GM12878 (cell line): ENCODE data around the gene HS3ST6. TPM values are rescaled to one million over a fixed set of nuclear protein-coding genes. Genes with fewer than 3 reads are reported as not detected.

Source experiments
- ATAC-seq: fragments of 200-7000 bp; cut with Tn5 transposase; 3 replicates; pipeline ENCODE4 v1.9.1; 2020; ENCODE audit warnings: mild to moderate bottlenecking, moderate library complexity
- BruUV-seq: library from RNA; stranded (reverse); fragments of 400-500 nt; replicated peaks from 2 replicates; lab custom pipeline; 2021; lab: Mats Ljungman, UMichigan
- CTCF ChIA-PET: fragments of 300-600 bp; sonication (Branson Sonifier 250); formaldehyde crosslinking; extraction: SDS; loops from one replicate; lab custom pipeline; 2021; ENCODE audit warnings: inconsistent platforms; lab: Yijun Ruan, JAX
- POLR2A ChIA-PET: fragments of 350-600 bp; formaldehyde crosslinking; extraction: SDS; loops from one replicate; lab custom pipeline; 2021; ENCODE audit warnings: inconsistent platforms; lab: Charles Lee
- RAD21 ChIA-PET: fragments of 300-600 bp; sonication (Branson Sonifier 250); formaldehyde crosslinking; loops from one replicate; lab custom pipeline; 2023; ENCODE audit warnings: antibody characterized with exemption; ENCODE audit not compliant: unreplicated experiment; lab: Charles Lee
- SMC1A ChIA-PET: fragments of 300-600 bp; sonication (Branson Sonifier 250); formaldehyde crosslinking; loops from one replicate; lab custom pipeline; 2023; ENCODE audit not compliant: unreplicated experiment, uncharacterized antibody; lab: Charles Lee
- DNase-seq: peaks from one replicate; pipeline ENCODE4 v3.0.0-alpha.2; 2011; ENCODE audit warnings: low read depth, low spot score
- FAIRE-seq: peaks from 3 replicates; lab custom pipeline; 2011; peaks lifted over from hg19 to GRCh38; lab: Jason Lieb, UNC
- H2AFZ ChIP-seq: 2 replicates; pipeline ENCODE4 v1.6.0; 2011; ENCODE audit warnings: low read depth, low read length, control low read depth; ENCODE audit not compliant: control insufficient read depth
- H3K27ac ChIP-seq: 2 replicates; pipeline ENCODE4 v1.5.1; 2011; ENCODE audit warnings: control low read depth; ENCODE audit not compliant: control insufficient read depth, insufficient read depth
- H3K27me3 ChIP-seq, 2 experiments: replicated peaks in 1 of 2; 2 replicates each; pipeline versions ENCODE4 v1.6.0 to v1.6.1; 2011; ENCODE audit warnings: low read length in 1 of 2; ENCODE audit not compliant: control insufficient read depth in 2 of 2, insufficient read depth in 2 of 2
- H3K36me3 ChIP-seq, 2 experiments: 2 replicates each; pipeline ENCODE4 v1.5.1; 2011; ENCODE audit warnings: low read length in 1 of 2; ENCODE audit not compliant: control insufficient read depth in 2 of 2, insufficient read depth in 2 of 2
- H3K4me1 ChIP-seq: 2 replicates; pipeline ENCODE4 v1.6.1; 2011; ENCODE audit warnings: mild to moderate bottlenecking, low read length, moderate library complexity, mixed read lengths; ENCODE audit not compliant: control insufficient read depth, insufficient read depth
- H3K4me2 ChIP-seq: 2 replicates; pipeline ENCODE4 v1.6.0; 2011; ENCODE audit warnings: control low read depth; ENCODE audit not compliant: control insufficient read depth, insufficient read depth
- H3K4me3 ChIP-seq: fragments of 200-600 bp; sonication (generic); 2 replicates; pipeline ENCODE4 v1.5.1; 2016
- H3K79me2 ChIP-seq: 2 replicates; pipeline ENCODE4 v1.6.0; 2011; ENCODE audit warnings: low read length; ENCODE audit not compliant: control insufficient read depth, insufficient read depth
- H3K9ac ChIP-seq: 2 replicates; pipeline ENCODE4 v1.8.0; 2011; ENCODE audit warnings: low read length, control low read depth, mixed read lengths; ENCODE audit not compliant: control insufficient read depth, insufficient read depth
- H3K9me3 ChIP-seq: replicated peaks from 3 replicates; pipeline ENCODE4 v1.5.1; 2011; ENCODE audit warnings: mild to moderate bottlenecking, low read length; ENCODE audit not compliant: control insufficient read depth, insufficient read depth
- H4K20me1 ChIP-seq: 2 replicates; pipeline ENCODE4 v1.6.0; 2011; ENCODE audit not compliant: control insufficient read depth, insufficient read depth
- ELK1 ChIP-seq: IDR thresholded peaks from 2 replicates; pipeline ENCODE4 v1.6.1; 2012; ENCODE audit warnings: low read depth, low read length, improper control_type of control experiment
- ESRRA ChIP-seq: IDR thresholded peaks from 2 replicates; pipeline ENCODE4 v1.6.1; 2012; ENCODE audit warnings: mild to moderate bottlenecking, low read length, improper control_type of control experiment
- EZH2 ChIP-seq: IDR thresholded peaks from 2 replicates; pipeline ENCODE4 v1.6.1; 2012; ENCODE audit warnings: low read depth, mild to moderate bottlenecking, control low read depth, inconsistent platforms, low read length, borderline replicate concordance; ENCODE audit not compliant: control insufficient read depth
- FOS ChIP-seq: IDR thresholded peaks from 3 replicates; pipeline ENCODE4 v1.6.1; 2011; ENCODE audit warnings: borderline replicate concordance; ENCODE audit not compliant: insufficient read length; ENCODE audit errors: extremely low read depth
- FOXK2 ChIP-seq: fragments of 450-650 bp; IDR thresholded peaks from 2 replicates; pipeline ENCODE4 v1.6.1; 2017; ENCODE audit warnings: mild to moderate bottlenecking, moderate library complexity
- IKZF1 ChIP-seq: fragments of 450-650 bp; conservative IDR thresholded peaks from 2 replicates; pipeline ENCODE4 v1.6.1; 2017; ENCODE audit warnings: antibody characterized with exemption, mild to moderate bottlenecking
- KDM1A ChIP-seq: fragments of 200-600 bp; sonication (generic); IDR thresholded peaks from 2 replicates; pipeline ENCODE4 v1.6.1; 2016; ENCODE audit warnings: borderline replicate concordance
- MLLT1 ChIP-seq: fragments of 450-650 bp; IDR thresholded peaks from 2 replicates; pipeline ENCODE4 v1.6.1; 2016; ENCODE audit warnings: mild to moderate bottlenecking
- MYB ChIP-seq: fragments of 150-350 bp; IDR thresholded peaks from 2 replicates; pipeline ENCODE4 v1.6.1; 2014; ENCODE audit warnings: mild to moderate bottlenecking, low read depth, low read length, borderline replicate concordance
- NFXL1 ChIP-seq: fragments of 450-650 bp; IDR thresholded peaks from 2 replicates; pipeline ENCODE4 v1.6.1; 2017; ENCODE audit warnings: antibody characterized with exemption, mild to moderate bottlenecking, borderline replicate concordance
- SUZ12 ChIP-seq: fragments of 200-600 bp; sonication (generic); IDR thresholded peaks from one replicate; pipeline ENCODE4 v1.6.1; 2018; ENCODE audit warnings: antibody characterized with exemption, mild to moderate bottlenecking; ENCODE audit not compliant: unreplicated experiment
- YY1 ChIP-seq: IDR thresholded peaks from 2 replicates; pipeline ENCODE4 v1.6.1; 2011; ENCODE audit warnings: low read depth, mild to moderate bottlenecking, low read length
- whole genome bisulfite sequencing: methylation state at CpG from one replicate; pipeline ENCODE4 v1.1.6; 2016; ENCODE audit warnings: low lambda C conversion rate; ENCODE audit not compliant: insufficient replicate concordance, insufficient coverage; ENCODE audit errors: missing lambda C conversion rate; 5-methylcytosine and 5-hydroxymethylcytosine counted together
- in situ Hi-C: fragments of 300-500 bp; cut with MboI; formaldehyde crosslinking; loops from 9 replicates; pipeline ENCODE4 v1.14.3; 2018; ENCODE audit warnings: mixed read lengths
- intact Hi-C: fragments of 100-400 bp; cut with micrococcal nuclease; formaldehyde crosslinking; loops from one replicate; pipeline ENCODE4 v1.14.2; 2022; ENCODE audit not compliant: unreplicated experiment
- polyA plus RNA-seq, 11 experiments: library from polyadenylated mRNA; depleted of rRNA in 4 of 11; unstranded in 6 of 11; stranded (reverse) in 5 of 11; fragments of >200 nt; fragmentation: Nextera tagmentation in 4 of 11; fragmentation: Illumina TruSeq in 1 of 11; extraction: Ambion mirVana in 4 of 11; extraction: Trizol in 1 of 11; gene quantifications; 1 replicate in 1 of 11; 2 replicates in 10 of 11; pipeline versions ENCODE4 v1.2.1 to v1.2.3, GENCODE V29; 2011 to 2016; ENCODE audit warnings: inconsistent platforms in 2 of 11, missing spikeins in 2 of 11, low read depth in 1 of 11
- total RNA-seq, 4 experiments: library from RNA; depleted of rRNA in 3 of 4; stranded (reverse); fragments of >200 nt in 3 of 4; fragmentation: Illumina TruSeq in 1 of 4; extraction: Trizol in 1 of 4; gene quantifications; 2 replicates each; pipeline versions ENCODE4 v1.2.1 to v1.2.3, GENCODE V29; 2013 to 2021
- TF ChIP-seq, protein P1 (sequence below): fragments of 450-650 bp; formaldehyde crosslinking; IDR thresholded peaks from 2 replicates; pipeline ENCODE4 v1.5.0; 2022; ENCODE audit warnings: mild to moderate bottlenecking, missing genetic modification characterization
- TF ChIP-seq, protein P2 (sequence below): IDR thresholded peaks from 2 replicates; pipeline ENCODE4 v1.6.1; 2012; ENCODE audit warnings: low read length, inconsistent platforms

Gene HS3ST6
- total and polyA plus RNA-seq, 10 of the 15 experiments (the other 5 are each of a cell fraction or from before 2014, with no cell fraction given): not detected

GRCh38 chr16:1911467-1912214 is 6.6 kb downstream of the HS3ST6 start (continued):
- TF ChIP-seq, protein P1, sequence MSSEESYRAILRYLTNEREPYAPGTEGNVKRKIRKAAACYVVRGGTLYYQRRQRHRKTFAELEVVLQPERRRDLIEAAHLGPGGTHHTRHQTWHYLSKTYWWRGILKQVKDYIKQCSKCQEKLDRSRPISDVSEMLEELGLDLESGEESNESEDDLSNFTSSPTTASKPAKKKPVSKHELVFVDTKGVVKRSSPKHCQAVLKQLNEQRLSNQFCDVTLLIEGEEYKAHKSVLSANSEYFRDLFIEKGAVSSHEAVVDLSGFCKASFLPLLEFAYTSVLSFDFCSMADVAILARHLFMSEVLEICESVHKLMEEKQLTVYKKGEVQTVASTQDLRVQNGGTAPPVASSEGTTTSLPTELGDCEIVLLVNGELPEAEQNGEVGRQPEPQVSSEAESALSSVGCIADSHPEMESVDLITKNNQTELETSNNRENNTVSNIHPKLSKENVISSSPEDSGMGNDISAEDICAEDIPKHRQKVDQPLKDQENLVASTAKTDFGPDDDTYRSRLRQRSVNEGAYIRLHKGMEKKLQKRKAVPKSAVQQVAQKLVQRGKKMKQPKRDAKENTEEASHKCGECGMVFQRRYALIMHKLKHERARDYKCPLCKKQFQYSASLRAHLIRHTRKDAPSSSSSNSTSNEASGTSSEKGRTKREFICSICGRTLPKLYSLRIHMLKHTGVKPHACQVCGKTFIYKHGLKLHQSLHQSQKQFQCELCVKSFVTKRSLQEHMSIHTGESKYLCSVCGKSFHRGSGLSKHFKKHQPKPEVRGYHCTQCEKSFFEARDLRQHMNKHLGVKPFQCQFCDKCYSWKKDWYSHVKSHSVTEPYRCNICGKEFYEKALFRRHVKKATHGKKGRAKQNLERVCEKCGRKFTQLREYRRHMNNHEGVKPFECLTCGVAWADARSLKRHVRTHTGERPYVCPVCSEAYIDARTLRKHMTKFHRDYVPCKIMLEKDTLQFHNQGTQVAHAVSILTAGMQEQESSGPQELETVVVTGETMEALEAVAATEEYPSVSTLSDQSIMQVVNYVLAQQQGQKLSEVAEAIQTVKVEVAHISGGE (CRISPR knock-in tag): no peak
- no peak for TF ChIP-seq NFXL1
- TF ChIP-seq ESRRA: no peak

DNA sequence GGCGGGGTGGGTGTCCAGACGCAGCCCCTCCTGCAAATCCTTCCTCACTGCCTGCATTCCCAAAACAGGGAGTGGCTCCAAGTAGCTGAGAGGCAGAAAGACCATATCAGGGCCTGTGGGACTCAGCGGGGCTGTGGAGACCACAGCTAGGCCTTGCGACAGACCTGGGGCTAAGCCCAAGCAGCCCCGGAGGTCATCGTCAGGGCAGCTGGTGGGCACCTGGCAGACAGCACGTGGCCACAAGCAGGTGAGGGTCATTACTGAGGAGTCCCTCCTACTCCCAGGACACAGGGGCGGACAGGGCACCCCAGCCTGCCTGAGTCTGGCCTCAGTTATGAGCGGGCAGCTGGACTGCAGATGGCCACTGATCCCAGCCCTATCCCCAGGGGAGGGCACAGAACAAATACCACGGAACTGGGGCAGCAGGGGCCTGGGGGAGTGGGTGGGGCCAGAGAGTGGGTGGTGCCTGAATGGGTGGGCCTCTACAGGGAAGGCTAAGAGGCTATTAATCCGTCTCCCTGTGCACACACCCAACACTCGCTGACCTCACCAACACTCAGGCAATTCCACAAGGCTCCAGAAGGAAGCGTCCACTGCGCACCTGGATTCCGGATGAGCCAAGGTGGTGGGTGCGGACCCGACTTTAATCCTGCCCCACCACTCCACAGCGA is 8.5 kb downstream of the HS3ST6 start:
- RAD21 ChIA-PET: no interaction called here
- BruUV-seq: no TSS peak
- H3K79me2 ChIP-seq: no peaks in the 10 kb centered on the region
- FAIRE-seq (no peak), DNase-seq (no peak), ATAC-seq (no peak)
- intact Hi-C loops (no loop called here), in situ Hi-C loops (no loop called here)
- H3K4me2 ChIP-seq: no peak overlapping the region
- no peaks in the 10 kb centered on the region for H4K20me1 ChIP-seq
- no peaks in the 10 kb centered on the region for H3K9me3 ChIP-seq
- H2AFZ ChIP-seq: no peak overlapping the region
- H3K9ac ChIP-seq: no peak overlapping the region
- no peak overlapping the region for H3K4me3 ChIP-seq
- 57% methylated on average over 18 of the region's 18 CpGs for WGBS
- no peak overlapping the region for H3K27ac ChIP-seq
- CTCF ChIA-PET: no interaction called here
- H3K27me3 ChIP-seq: no peaks in the 10 kb centered on the region; a peak in 2 of 4 replicates
- SMC1A ChIA-PET: no interaction called here
- H3K36me3 ChIP-seq: no peaks in the 10 kb centered on the region
- POLR2A ChIA-PET: no interaction called here
- H3K4me1 ChIP-seq: no peaks in the 10 kb centered on the region
- TF ChIP-seq, protein P2, sequence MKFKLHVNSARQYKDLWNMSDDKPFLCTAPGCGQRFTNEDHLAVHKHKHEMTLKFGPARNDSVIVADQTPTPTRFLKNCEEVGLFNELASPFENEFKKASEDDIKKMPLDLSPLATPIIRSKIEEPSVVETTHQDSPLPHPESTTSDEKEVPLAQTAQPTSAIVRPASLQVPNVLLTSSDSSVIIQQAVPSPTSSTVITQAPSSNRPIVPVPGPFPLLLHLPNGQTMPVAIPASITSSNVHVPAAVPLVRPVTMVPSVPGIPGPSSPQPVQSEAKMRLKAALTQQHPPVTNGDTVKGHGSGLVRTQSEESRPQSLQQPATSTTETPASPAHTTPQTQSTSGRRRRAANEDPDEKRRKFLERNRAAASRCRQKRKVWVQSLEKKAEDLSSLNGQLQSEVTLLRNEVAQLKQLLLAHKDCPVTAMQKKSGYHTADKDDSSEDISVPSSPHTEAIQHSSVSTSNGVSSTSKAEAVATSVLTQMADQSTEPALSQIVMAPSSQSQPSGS: no peak
- TF ChIP-seq FOS (no peak), MLLT1 (no peak), MYB (no peak), KDM1A (no peak), IKZF1 (no peak), SUZ12 (no peak), EZH2 (no peak), FOXK2 (no peak), ELK1 (no peak), YY1 (no peak)
